A549 treated with AZD9567 at 1 μM for 4 hours (cell line): ENCODE data around the gene TBX1. TPM values are rescaled to one million over a fixed set of nuclear protein-coding genes. Genes with fewer than 3 reads are reported as not detected.

ENCODE experiments used
- total RNA-seq: library from RNA; stranded (reverse); fragments of 200-300 nt; extraction: Qiagen RNA extraction; gene quantifications from 5 replicates; pipeline ENCODE4 v1.2.3, GENCODE V29; 2022; ENCODE audit not compliant: insufficient read depth

Gene TBX1
- total RNA-seq, result 2.0 to 4.9 TPM (median 4.5 TPM) in 5 replicates

DNA sequence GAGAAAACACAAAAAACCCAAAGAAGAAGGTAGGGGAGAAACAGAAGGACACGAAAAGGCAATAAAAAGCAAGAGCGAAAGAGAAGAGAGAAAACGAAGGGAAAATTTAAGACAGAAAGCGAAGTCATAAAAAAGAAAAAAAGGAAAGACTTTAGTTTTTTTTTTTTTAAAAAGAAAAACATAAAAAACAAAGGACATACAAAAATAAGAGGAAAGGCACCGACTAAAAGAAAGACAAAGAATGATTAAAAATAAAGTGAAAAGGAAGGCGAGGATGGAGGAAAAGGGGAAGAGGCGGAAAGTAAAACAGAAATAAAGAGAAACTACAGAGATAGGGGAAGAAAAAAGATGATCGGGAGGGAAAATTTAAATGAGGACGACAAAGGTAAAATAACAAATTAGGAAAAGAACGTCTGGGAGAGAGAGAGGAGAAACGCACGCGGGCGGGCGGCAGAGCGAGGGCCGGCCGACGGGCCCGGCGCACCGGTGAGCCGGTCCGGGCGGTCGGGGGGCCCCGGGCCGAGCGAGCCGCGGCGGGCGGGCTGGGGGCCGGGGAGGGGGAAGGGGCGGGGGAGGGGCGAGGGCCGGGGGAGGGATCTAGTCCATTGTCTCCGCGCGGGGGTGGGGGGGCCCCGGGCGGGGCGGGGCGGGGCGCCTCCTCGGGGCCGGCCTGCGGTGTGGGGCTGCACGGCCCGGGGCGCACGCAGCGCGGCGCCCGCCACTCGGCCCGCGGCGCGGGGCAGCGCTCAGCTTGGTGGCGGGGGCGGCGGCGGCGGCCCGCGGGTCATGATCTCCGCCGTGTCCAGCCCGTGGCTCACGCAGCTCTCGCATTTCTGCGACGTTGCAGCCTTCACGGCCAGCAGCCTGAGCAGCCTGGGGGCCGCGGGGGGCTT is at the start of gene TBX1:
Gene TBX1, plus strand, starts transcription at position 721 of the 893 bp plus-strand sequence. Its CDS starts 66 bp downstream, at position 787.

GRCh38 chr22:19714312-19715187 is 46.0 kb upstream of the TBX1 start, which contains the start of gene SEPTIN5:
TSS of gene SEPTIN5 (plus strand) at chr22:19714503. CDS start at chr22:19714589, 86 bp downstream.

DNA sequence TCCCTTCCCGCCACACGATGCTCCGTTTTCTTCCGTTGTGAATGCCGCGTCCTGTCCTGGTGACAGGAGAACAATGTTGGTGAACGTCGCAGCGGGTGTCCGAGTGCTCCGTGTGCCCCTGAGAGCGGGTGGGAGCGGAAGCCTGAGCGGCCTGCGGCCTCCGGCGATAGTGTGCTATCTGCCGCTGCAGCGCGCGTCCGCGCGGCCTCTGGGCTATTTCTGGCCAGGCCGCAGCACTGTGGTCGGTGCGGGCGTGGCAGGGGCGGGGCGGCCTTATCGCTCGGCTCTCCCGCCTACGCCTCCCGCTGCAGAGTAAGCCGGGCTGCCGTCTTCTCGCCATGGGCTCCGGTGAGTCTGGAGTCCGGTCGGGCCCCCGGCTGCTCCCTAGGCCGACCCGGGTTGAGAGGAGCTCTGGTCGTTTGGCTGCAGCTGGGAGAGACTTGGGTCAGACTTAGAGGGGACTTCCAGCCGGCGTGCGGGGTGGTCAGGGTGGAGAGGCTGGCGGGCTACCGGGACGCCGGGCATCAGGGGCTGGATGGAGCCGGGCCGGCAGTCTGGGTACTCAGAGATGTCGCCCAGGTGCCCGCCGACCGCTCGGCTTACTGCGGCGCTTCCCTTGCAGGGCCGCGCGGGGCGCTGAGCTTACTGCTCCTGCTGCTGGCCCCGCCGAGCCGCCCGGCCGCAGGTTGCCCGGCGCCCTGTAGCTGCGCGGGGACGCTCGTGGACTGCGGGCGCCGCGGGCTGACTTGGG is 37.2 kb upstream of the TBX1 start, which contains the start of gene GP1BB:
Gene GP1BB, plus strand, starts transcription at position 308 of the 751 bp plus-strand sequence. Its CDS starts 31 bp downstream, at position 339.

Other genes with a start within 250 kb of the TBX1 start
- gene CLDN5, start 236.4 kb upstream of the TBX1 start, total RNA-seq, result not detected in 5 replicates
- gene SEPTIN5, start 46.3 kb upstream of the TBX1 start, total RNA-seq, result 8.2 to 14.5 TPM (median 8.9 TPM) in 5 replicates
- gene GP1BB, start 37.2 kb upstream of the TBX1 start, total RNA-seq, result 1.2 to 1.5 TPM (median 1.4 TPM) in 4 of 5 replicates, not detected in the other
- gene GNB1L, start 94.1 kb downstream of the TBX1 start, total RNA-seq, result 15.7 to 19.6 TPM (median 17.1 TPM) in 5 replicates
- 7.5 to 13.1 TPM (median 10.6 TPM) in 5 replicates for gene RTL10, start 94.1 kb downstream of the TBX1 start, total RNA-seq
- gene COMT, start 181.0 kb downstream of the TBX1 start, total RNA-seq, result 130 to 161 TPM (median 156 TPM) in 5 replicates
- 26.8 to 36.4 TPM (median 33.5 TPM) in 5 replicates for gene TXNRD2, start 181.0 kb downstream of the TBX1 start, total RNA-seq